Right renal cortex interstitium (tissue), 3 donors: ENCODE results near the gene LILRB2. TPM values are rescaled to one million over a fixed set of nuclear protein-coding genes. Genes with fewer than 3 reads are reported as not detected.
A peak's percentile ranks its signal among the peaks of the same experiment; 100 is the strongest.
"Not testable (repeated sequence)": the region's sequence is repeated elsewhere in the genome, so short reads cannot be mapped to it uniquely, and the experiment has no call there.

Experiments
- DNase-seq, 3 donors: peaks; one replicate each; pipeline ENCODE4 v3.0.0-alpha.2; 2013; ENCODE audit warnings: low read depth in 3 of 3, low spot score in 2 of 3
- polyA plus RNA-seq, 3 donors: library from polyadenylated mRNA; unstranded; fragments of 120-200 nt; gene quantifications; one replicate each; pipeline ENCODE4 v1.2.1, GENCODE V29; 2013; ENCODE audit not compliant: insufficient read length in 3 of 3

Gene LILRB2
- polyA plus RNA-seq, 3 donors = 0.85 to 1.2 (median 1.1) TPM

- DNase-seq = no peak
These were observed 35.0 kb downstream of the LILRB2 start for GRCh38 chr19:54245936-54246335.

GRCh38 chr19:54243809-54244208, 37.1 kb downstream of the LILRB2 start:
- not testable (repeated sequence) for DNase-seq

DNA sequence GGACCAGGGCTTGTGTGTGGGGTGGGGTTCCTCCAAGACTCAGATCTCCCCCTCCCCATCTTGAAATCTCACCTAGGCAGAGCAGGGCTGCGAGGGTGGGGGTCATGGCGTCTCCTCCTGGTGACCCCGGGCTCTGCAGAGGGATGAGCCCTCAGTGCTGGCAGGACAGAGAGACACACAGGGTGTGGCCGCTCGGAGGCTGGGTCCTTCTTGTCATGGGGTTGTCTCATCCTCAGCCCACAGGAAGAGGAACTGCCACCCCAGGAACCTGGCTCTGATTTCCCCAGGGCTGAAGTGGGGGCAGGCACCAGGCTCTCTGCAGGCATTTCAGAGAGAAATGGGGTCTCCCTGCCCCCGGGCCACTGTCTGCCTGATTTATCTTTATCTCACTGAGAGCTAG, 38.3 kb downstream of the LILRB2 start, which contains the start of gene LILRA6:
Gene LILRA6, minus strand, starts transcription at position 145 of the 400 bp plus-strand sequence.
- DNase-seq = not testable (repeated sequence)

GRCh38 chr19:54242234-54242633, 38.7 kb downstream of the LILRB2 start:
- DNase-seq = not testable (repeated sequence)

DNA sequence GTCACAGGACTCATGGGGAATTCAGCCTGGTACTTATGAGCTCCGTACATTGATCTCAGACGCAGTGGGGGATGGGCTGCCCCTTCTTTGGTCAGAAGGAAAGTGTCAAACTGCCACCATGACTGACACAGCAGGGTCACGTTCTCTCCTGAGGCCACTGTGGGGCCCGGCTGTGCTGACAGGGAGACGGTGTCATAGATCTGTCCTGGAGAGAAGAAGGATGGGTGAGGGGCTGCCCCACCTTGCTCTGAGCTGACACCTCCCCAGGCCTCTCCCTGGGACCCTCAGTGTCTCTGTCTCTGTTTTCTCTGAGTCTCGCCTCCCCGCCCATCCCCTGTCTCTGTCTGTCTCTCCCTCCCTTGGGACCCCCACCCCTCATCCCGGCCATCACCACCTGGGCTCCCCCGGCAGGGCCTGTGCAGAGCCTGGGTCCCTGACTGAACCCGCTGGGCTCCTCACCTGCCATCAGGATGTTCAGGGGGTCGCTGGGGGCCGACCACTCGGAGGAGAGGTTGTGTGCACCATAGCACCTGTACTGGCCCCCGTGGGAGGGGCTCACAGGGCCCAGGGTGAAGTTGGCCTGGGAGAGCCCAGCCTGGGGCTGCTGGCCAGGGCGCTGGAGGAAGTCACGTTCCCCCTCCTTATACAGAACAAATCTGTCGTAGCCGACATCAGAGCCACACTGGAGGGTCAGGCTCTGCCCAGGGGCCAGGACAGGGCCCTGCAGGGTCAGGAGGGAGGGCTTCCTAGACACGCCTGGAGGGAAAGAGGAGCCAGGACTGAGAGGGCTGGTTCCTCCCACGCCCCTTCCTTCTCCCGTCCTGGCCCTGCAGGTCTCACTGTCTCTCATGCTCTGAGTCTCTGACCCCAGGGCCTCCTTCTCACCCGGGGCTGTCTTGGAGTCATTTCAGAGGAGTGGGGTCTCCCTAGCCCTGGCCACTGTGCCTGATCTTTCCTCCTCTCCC, 40.3 kb downstream of the LILRB2 start:
- DNase-seq = not testable (repeated sequence)

GRCh38 chr19:54239491-54240371, 41.2 kb downstream of the LILRB2 start:
- DNase-seq = not testable (repeated sequence)

DNA sequence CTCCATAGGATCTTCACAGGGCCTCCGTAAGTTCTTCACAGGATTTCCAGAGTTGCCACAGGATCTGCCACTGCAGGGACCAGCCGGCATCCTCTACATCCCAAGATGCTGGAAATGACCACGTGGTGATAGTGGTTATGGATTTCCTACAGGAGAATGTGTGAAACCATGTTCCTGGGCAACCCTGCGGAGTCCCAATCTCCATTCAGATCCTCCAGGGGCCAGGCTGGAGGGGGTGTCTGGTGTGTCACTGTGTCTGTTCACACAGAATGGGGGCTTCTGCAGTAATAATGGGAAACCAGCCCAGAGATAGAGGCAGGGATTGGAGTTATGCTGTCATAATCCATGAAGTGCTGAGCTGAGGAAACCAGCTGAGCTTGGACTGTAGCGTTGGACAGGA, 47.0 kb downstream of the LILRB2 start:
- DNase-seq = no peak

DNA sequence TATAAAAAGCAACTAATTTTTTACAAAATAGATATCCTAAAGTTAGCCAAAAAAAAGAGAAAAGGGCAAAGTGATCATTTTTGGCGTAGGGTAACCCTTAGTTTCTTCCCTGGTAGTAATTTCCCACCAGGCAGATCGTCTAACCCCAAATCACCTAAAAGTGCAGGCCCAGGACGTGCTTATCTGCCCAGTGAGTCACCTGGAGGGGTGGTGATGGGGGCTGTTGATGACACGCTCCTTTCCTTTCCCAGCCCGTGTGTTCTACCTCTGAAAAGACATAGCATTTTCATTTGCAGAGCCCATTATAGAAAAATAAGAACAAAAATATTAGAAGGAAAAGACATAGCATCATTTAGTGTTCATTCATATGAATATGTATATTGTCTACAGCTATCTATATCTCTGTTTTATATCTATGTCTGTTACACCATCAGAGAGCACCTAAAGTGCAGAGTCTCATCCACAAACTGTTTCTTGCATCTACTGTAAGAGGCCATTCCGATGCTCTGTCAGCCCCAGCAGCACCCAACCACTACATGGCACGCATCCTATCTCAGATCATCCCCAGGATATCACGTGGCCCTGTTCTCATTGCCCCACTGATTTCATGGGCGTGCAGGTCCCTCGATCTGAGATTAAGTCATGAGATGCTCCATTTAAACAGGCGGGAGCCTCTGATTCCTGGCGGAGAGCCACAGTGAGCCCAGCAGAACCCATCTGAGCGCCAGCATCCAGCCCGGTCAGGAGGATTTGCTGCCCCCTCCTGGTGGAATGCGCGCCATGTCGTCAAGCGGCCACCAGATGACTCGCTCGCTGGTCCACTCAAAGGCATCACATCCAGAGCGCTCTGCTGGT, 49.6 kb downstream of the LILRB2 start:
- peak in 1 of 3 donors; percentile 69 for DNase-seq

GRCh38 chr19:54230031-54230430, 50.9 kb downstream of the LILRB2 start:
- DNase-seq = no peak

- no peak for DNase-seq
These were observed 51.8 kb downstream of the LILRB2 start for GRCh38 chr19:54229146-54229545.

DNA sequence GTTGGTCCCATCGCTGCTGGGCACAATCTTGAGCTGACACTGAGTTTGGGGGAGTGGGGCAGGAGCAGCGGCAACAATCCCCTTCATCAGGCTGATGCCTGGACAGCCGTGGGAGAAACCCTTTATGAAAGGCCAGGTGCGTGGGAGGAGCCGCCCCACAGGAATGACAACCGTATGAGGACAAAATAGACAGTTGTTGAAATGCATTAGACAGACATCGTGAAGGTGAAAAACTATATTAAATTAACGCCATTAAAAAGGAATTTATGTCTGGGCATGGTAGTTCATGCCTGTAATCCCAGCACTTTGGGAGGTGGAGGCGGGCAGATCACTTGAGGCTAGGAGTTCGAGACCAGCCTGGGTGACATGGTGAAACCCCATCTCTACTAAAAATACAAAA, 56.3 kb downstream of the LILRB2 start:
- not testable (repeated sequence) for DNase-seq

GRCh38 chr19:54223937-54224281, 57.0 kb downstream of the LILRB2 start:
- not testable (repeated sequence) for DNase-seq

Other genes with a start within 250 kb of the LILRB2 start
- gene VSTM1, start 217.2 kb downstream of the LILRB2 start, polyA plus RNA-seq = under 1 TPM in 2 of 3 donors, not detected in 1; 0.23 to 0.42 TPM
- gene TARM1, start 199.7 kb downstream of the LILRB2 start, polyA plus RNA-seq = not detected
- under 1 TPM; 0.11 to 0.20 (median 0.18) TPM for gene OSCAR, start 180.3 kb downstream of the LILRB2 start, polyA plus RNA-seq
- 100 to 1,000 TPM in 1 of 3 donors, 10 to 100 TPM in 2; 87.3 to 113 (median 96.6) TPM for gene NDUFA3, start 178.3 kb downstream of the LILRB2 start, polyA plus RNA-seq
- 10 to 100 TPM; 11.9 to 13.8 (median 12.3) TPM for gene TFPT, start 165.5 kb downstream of the LILRB2 start, polyA plus RNA-seq
- 10 to 100 TPM; 70.4 to 75.2 (median 72.5) TPM for gene PRPF31, start 165.4 kb downstream of the LILRB2 start, polyA plus RNA-seq
- 10 to 100 TPM; 64.7 to 74.7 (median 70.8) TPM for gene CNOT3, start 143.3 kb downstream of the LILRB2 start, polyA plus RNA-seq
- 1 to 10 TPM; 7.3 to 7.6 (median 7.6) TPM for gene LENG1, start 121.4 kb downstream of the LILRB2 start, polyA plus RNA-seq
- gene TMC4, start 108.0 kb downstream of the LILRB2 start, polyA plus RNA-seq = 10 to 100 TPM; 23.0 to 33.2 (median 25.3) TPM
- 10 to 100 TPM; 44.6 to 60.5 (median 54.0) TPM for gene MBOAT7, start 91.5 kb downstream of the LILRB2 start, polyA plus RNA-seq
- 10 to 100 TPM; 41.3 to 49.2 (median 42.1) TPM for gene TSEN34, start 89.8 kb downstream of the LILRB2 start, polyA plus RNA-seq
- 1,000 to 10,000 TPM; 1,272 to 1,378 (median 1,292) TPM for gene RPS9, start 80.3 kb downstream of the LILRB2 start, polyA plus RNA-seq
- 1 to 10 TPM in 1 of 3 donors, under 1 TPM in 2; 0.74 to 1.1 (median 1.00) TPM for gene LILRB3, start 58.1 kb downstream of the LILRB2 start, polyA plus RNA-seq
- under 1 TPM; 0.37 to 0.42 (median 0.39) TPM for gene LILRA6, start 38.3 kb downstream of the LILRB2 start, polyA plus RNA-seq
- 1 to 10 TPM; 1.3 to 1.5 (median 1.4) TPM for gene LILRB5, start 23.8 kb downstream of the LILRB2 start, polyA plus RNA-seq
- gene LILRA5, start 32.1 kb upstream of the LILRB2 start, polyA plus RNA-seq = under 1 TPM; 0.23 to 0.62 (median 0.31) TPM
- gene LILRA4, start 58.1 kb upstream of the LILRB2 start, polyA plus RNA-seq = under 1 TPM in 2 of 3 donors, not detected in 1; 0.14 to 0.29 TPM
- 1 to 10 TPM; 3.1 to 5.1 (median 3.7) TPM for gene LAIR1, start 83.8 kb upstream of the LILRB2 start, polyA plus RNA-seq
- gene TTYH1, start 134.4 kb upstream of the LILRB2 start, polyA plus RNA-seq = 1 to 10 TPM; 6.2 to 7.0 (median 6.9) TPM
- 10 to 100 TPM; 67.0 to 96.9 (median 68.5) TPM for gene LENG8, start 168.1 kb upstream of the LILRB2 start, polyA plus RNA-seq
- 1 to 10 TPM; 1.2 to 2.2 (median 1.5) TPM for gene LENG9, start 182.7 kb upstream of the LILRB2 start, polyA plus RNA-seq
- 10 to 100 TPM; 20.2 to 22.0 (median 21.7) TPM for gene CDC42EP5, start 192.2 kb upstream of the LILRB2 start, polyA plus RNA-seq
- gene LAIR2, start 221.7 kb upstream of the LILRB2 start, polyA plus RNA-seq = under 1 TPM in 1 of 3 donors, not detected in 2; 0.27 TPM